DMS79 treated with DMSO at 0.1 percent for 48 hours (cell line): ENCODE data around the gene ATP5F1E.

ENCODE experiments used
- DNase-seq: peaks from one replicate; lab custom pipeline; 2025; lab: John Stamatoyannopoulos, UW

Gene ATP5F1E

DNA sequence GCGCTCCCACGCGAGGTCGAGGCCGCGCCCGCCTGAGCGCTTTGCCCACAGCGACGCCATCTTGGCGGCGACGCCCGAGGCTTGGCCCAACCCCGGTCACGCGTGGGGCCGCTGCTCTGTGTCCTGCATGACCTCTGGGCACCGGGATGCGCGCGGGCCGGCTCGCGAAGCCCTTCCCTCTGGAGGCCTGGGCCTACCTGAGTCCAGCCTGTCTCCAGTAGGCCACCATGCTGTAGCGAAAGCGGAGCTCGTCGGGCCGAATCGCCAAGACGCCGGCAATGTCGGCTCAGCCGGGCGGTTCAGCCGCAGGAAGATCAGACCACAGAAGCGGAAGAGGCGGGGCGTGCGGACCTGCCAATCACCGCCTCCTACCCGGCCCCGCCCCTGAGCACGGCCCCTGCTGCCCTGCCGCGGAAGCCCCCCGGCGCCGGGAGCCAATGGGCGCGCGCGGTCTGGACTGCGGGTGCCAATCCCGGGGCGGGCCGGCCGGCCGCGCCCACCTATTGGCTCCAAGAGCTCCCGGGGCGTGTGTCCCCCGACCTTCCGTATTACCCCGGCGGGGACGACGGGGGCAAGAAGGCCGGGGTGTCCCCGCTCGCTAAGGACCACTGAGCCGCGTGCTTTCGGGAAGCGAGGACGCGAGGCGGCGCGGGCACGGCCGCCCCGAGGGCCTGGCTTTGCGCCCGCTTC lies at the start of gene ATP5F1E:
TSS of gene ATP5F1E (minus strand) at position 313 of the 690 bp plus-strand sequence. CDS start at position 229, 84 bp downstream.
- peak; percentile 67 for DNase-seq

DNA sequence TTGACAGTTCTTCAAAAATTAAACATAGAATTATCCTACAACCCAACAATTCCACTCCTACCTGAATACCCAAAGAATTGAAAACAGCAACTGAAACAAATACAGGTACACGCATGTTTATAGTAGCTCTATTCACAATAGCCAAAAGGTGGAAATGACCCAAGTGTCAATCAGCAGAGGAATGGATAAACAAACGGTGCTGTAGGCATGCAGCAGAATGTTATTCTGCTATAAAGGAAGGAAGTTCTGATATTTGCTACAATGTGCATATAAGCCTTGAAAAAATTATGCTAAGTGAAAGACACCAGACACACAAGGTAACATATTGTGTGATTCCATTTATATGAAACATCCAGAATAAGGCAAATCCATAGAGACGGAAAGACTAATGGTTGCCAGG lies 48.9 kb upstream of the ATP5F1E start:
- DNase-seq: no peak

DNA sequence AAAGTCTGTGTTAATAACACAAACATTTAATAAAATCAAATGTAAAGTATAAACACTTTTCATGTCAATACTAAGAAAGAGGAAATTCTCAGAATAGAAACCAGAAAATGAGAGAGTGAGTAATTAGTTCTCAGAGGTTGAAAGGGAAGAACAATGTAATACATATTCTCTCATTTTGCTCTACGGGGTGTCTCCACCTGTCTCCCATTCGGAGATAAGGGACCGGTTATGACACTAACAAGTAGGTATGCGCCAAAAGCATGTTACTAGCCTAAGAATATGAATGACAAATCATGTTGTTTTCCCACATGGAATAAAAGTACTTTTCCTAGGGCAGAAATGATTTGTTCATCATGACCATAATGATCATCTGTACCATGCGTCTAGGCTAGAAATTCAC lies 46.1 kb upstream of the ATP5F1E start:
- no peak for DNase-seq

DNA sequence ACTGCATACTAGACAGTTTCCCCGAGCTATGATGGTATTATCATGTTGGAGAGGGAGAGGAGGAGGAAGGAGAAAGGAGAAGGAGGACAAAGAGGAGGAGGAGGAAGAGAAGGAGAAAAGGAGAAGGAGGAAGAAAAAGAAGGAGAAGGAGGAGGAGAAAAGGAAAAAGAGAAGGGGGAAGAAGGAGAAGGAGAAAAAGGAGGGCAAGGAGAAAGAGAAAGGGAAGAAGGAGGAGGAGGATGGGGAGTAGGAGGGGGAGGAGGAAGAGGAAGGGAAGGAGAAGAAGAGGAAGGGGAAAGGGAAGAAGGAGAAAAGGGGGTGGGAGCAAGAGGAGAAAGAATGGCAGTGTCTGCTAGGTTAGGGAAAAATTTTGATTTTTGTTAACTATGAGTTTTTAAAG lies 45.6 kb upstream of the ATP5F1E start:
- no peak for DNase-seq

DNA sequence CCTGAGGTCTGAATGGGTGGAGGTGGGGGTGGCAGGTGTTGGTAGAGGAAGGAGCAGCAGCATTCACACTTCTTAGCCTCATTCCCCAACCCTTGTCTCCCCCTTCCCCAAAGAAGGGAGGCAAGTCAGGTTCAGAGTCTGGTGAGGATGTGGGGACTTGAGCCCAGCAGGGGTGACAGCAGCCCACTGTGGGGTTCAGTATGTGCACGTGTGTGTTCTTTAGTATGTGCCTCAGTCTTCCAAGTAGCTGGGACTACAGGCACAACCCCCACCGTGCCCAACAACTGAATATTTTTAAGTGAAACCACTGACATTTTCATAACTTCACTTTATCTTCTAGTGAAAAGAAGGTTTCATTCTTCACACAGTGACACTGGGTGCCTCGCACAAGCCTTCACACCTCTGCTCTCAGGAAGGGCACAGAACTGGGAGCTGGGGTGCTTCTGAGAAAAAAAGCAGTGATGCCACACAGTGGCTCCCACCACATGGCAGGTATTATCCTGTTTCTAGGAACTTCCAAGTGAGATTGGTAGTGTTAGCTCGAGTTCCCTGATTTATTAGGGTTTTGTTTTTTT lies 43.9 kb upstream of the ATP5F1E start:
- DNase-seq: no peak

DNA sequence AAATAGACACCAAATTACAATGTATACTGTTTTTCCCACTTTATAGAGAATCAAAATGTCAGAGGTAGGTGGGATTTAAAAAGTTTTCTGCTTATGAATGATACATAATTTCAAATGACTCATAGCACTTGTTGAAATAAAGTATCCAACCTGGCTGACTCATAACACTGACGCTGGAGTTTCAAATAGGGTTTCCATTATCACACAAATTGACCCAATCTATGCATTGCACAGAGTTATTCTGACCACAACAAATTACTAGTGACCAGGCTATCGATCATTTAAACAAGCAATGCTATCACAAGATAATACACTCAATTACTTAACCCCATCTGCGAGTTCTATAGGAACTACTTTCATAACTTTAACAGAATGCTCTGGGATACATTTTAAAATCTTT lies 42.3 kb upstream of the ATP5F1E start:
- DNase-seq: no peak

DNA sequence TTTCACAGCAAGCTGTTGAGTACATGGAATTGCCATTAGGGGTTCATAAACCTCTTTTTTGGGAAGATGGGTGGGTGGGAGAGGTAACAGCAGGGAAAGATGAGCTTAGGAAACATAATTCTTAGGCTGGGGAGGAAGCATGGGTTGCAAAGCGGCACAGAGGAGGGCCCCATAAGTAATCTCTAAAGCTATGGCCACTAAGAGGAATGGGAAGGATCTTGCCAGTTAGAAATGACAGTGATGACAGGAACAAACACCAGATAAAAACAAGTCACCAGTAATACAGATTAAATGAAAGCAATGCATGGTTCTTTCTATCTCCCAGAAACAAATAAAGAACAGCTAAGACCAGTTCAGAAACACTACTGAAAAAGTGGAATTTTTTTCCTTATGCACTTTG lies 41.4 kb upstream of the ATP5F1E start:
- DNase-seq: no peak

DNA sequence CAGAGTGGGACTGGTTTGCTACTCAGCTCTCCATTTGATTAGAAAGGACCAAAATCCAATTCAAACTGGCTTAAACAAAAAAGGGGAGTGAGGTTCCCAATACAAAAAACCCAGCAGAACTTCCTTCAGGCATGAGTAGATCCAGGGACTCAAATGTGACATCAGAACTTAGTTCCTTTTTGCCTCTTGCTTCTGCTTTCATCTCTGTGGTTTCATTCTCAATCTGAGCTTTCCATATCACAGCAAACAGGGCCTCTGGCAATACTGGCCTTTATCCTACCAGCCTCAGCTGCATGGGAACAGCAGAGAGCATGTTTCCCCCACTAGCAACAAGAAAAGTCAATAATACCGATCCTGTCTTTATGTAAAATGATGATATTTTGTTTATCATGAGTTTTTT lies 39.1 kb upstream of the ATP5F1E start:
- no peak for DNase-seq

DNA sequence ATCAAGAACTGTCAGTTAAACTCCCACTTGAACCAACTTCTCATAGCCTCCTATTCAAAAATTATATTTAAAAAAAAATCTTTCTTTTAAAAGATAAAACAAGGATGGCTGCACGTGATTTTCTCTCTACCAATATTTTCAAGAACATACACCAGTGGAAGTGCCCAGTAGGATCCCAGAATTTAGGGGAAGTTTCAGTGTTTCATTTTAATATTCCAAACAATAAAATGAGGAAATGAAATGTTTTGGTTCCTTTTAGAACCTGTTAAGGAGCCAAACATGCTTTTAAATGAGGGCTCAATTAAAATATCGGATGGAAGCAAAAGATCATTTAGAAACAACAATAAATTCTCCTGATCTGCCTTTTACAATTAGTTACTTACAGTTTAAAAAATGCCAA lies 36.9 kb upstream of the ATP5F1E start:
- DNase-seq: no peak

DNA sequence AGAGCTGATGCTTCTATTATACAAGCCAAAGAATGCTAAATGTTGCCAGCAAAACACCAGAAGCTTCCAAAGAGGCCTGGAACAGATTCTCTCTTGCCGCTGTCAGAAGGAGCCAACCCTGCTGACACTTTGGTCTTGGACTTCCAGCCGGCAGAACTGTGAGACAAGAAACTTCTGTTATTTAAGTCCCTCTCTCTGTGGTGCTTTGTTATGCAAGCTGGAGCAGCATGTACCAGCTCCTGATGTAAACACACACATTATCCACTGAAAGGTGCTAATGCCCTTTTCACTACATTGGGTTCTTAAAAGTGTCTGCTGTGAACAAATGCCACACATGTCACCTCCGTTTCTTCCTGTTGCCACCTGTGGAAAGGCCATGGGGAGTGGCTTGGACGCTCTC lies 36.4 kb upstream of the ATP5F1E start:
- no peak for DNase-seq

DNA sequence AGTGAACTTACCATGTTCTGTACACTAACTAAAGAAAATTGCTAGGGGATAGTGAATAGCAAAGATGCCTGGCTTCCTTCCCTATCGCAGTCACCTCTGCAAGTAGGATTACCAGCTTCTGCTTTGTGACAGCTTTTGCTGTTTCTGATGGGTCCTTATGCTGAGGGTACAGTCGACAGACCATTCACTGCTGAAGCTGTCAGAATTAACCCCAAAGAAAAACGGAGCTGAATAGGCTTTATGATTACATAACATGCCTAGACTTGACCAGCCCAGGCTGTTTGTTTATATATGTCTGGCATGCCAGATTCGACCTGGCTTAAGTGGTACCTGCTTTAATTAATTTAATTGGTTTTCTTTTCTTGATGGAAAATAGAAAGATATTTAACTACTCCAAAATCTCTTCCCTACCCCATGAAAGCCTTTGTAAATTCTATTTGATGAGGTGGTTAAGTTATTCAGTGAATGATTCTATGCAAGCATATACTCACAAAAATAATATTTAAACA lies 32.1 kb upstream of the ATP5F1E start:
- DNase-seq: peak; percentile 43

DNA sequence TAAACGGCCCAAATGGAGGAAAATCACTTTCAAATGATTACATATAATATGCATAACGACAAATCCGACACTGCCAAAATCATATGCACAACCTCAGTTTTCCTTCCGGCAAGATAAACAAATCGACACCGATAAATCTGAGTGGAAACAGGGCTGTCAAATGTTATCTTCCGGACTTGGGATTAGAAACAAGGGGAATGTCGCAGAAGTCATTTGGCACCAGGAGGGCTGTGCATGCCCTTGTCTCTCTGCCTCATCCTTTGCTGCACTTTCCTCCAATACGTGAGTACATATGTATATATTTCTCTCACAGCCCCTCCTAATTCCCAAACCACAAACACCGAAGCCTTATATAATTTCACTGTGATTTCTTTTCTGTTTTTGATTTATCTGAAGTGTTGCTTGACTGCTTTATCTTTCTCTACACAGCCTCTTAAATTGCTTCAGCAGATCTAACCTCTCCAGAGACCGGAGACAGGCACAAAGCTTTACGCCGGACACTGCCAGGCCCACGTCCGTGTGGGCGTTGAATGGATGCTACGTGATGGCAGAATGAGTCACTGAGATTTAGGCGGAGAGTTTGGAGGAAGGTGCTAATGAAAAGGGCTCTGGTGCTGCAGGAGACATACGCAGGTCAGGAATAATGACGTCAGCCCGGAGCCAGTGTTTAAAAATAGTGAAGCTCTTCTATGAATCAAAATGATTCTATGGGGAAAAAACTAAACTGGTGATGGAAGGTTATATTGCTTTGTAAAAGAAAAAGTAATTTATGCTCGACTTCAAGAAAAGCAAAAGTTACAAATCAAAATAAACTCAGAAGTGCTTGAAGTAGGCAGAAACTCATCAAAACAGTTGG lies 31.5 kb upstream of the ATP5F1E start:
- no peak for DNase-seq

DNA sequence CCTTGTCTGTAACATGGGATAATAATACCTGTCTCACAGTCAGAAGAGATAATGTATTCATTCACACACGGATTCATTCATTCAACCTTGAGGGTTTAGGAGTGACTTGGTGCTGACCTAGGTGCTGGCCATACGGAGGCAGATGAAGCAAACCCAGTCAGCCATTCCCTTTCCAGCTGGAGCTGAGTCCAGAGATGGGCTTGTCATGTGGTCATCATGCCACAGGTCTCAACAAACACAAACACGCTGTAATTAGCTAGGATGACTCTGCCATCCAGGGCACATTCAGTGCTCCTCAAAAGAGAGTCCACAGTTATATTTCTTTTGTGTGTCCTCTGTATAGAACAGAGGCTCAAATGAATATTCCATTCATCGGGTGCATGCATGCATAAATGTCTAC lies 29.9 kb upstream of the ATP5F1E start:
- no peak for DNase-seq

DNA sequence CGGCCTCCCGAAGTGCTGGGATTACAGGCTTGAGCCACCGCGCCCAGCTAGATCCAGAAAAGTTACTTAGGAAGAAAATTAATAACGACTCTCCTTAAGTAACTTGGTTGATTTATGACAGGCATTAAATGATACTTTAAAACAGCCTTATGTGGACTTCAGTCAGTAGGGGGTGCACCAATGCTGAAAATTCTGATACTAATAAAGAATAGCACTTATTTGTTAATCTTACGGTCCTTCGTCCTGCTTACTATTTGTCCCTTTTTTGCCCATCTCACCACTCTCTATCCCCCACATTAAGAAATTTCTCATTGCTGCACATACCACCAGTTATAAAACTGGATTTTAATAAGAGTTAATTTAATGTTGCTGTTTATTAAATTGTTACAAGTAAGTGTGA lies 23.2 kb upstream of the ATP5F1E start:
- no peak for DNase-seq

DNA sequence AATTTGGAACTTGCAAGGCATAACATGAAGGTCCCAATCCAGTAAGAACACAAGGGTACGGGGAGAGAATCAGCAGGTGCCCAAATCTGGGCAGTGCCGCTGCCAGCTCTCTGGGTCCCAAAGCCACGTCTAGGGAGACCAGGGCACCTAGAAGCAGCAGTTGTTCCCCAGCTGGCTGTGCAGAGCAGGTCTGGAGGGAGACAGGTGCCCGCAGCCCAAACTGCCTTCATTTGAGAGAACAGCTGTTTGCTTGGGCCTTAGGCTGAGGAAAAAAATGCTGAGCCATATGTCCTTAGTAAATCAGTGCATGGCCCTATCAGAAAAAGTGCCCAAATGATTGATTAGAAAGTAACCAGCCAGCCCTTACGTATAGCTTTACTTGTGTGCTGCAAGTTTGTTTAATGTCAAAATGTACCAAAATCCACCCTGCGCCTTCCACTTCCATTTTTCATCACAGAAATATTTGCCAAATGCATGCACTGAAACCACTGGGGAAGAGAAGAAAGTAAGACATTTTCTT lies 19.6 kb upstream of the ATP5F1E start:
- DNase-seq: no peak

DNA sequence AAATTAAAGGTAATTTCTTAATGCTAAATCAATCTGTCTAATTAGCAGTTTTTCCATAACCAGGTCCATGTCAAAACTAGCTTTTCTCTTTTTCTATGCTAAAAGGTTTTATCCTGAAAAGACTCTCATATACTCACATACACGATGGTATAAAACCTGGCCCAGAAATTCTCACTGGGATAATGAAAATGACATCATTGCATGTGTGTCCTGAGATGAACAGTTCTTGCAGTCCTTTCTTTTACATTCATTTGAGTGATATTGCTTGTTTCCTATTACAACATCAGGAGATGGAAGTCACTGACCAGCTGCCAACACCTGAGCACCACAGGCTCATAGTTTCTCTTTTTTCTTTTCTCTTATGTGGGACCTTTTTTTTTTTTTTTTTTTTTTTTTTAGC lies 18.3 kb upstream of the ATP5F1E start:
- DNase-seq: no peak

DNA sequence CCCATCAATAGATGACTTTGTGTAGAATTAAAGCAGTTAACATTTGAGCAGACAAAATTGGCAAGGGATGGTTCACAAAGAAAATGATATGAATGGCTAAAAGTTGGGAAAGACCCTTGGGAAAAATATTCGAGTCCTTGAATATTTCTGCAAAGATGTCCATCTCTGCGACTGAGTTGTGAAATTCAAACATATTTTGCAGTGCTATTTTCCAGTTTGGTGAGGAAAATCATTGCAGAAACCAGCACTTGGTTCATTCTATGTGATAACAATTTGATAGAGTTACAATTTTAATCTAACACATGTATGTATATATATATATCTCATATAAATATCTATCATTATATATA lies 16.5 kb upstream of the ATP5F1E start:
- DNase-seq: no peak

DNA sequence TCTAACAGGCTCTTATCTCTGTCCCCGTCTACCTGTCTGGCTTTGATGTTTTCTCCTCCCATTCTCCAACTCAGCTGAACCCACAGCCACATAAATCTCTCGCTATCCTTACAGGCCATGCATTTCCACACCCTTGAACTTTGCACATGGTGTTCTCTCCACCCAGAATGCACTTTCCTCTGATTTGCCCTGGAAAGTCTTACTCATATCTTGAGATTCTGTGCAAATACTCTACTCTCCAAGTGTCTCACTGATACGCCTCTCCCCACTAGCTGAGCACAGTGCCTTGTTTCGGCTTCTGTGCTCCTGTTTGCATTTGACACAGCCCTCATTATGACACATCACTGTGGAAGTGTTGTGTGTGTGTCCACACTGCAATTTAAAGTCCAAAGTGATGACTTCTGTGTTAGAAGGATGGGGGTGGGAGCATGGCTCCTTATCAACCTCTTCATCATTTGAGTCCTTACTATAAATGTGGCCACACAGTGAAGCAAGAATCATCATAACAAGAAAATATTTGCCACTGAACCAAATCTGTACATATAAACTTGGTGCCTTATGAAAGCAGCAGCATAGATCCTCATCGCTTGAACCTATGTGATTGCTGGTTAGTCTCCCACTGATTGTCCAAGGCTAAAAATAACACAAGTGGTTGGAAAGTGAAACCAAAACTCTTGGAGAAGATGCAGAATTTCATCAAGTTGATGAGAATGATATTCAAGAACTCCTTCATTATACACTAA lies 16.0 kb upstream of the ATP5F1E start:
- no peak for DNase-seq

DNA sequence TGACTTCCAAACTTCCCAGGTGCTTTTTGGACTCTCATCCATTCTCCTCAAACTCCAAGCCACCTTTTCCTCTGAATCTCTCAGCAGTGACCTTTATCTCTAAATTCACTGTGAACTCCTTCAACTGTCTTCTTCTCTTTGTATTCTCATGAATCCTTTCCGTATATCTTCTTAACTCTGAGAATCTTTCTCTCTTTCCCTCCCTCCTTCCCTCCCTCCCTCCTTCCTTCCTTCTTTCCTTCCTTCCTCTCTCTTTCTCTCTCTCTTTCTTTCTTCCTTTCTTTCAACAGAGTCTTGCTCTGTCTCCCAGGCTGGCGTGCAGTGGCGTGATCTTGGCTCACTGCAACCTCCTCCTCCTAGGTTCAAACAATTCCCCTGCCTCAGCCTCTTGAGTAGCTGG lies 14.7 kb upstream of the ATP5F1E start:
- DNase-seq: no peak

DNA sequence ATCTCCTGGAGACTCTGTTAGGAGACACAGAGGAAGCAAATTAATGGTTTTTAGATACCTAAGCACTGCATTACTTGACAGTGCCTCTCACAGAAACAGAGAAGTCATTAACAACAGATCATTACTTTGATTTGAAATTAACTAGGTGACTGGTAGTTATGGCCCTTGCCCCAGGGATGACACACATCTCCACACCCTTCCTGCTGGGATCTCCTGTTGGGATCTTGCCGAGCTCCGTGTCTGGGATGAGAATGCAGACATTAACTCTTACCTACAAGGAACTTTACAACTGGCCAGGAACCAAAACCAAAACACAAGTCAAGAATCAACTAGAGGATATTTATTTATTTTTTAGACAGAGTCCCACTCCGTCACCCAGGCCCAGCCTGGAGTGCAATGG lies 12.7 kb upstream of the ATP5F1E start:
- no peak for DNase-seq

DNA sequence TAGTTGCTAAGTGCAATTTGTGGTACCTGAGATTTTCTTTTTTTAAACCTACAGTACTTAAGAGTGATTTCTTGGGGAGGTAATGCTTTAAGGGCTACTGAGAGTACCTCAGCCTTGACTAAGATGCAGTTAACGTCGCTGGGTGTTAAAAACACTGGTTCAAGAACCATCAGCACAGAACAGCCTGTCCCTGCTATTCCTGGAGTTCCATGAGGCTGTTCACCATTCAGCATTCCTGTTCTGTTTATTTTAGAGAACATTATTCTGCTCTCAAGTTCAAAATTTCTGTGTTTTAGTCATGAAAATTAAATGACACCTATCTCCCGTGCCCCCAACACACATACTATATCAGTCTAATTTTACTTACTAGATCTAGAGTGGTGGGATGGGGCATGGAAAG lies 12.2 kb upstream of the ATP5F1E start:
- peak; percentile 77 for DNase-seq

DNA sequence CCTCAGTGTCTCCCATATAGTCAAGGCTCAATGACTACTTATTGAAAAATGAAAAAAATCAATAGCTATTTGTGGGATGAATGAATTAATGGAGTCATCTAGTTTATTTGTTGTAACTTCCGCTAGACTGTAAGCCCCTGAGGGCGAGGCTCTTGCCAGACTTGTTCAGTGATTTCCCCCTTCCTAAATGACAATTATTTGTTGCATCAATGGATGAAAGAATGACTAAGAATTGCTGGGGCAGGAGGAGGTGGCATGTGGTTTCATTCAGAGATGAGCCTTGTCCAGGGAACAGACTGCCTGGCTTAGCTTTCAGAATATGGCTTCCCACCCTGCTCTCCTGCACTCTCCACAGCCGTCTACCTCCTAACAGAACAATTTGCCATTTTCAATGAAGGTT lies 11.6 kb upstream of the ATP5F1E start:
- DNase-seq: peak; percentile 68
